GM12875 (cell line): ENCODE results near the gene GLB1L.

Experiments used
- H3K4me3 ChIP-seq: one replicate; pipeline ENCODE4 v1.5.1; 2011; ENCODE audit warnings: low read depth, low read length, control low read depth
- CTCF ChIP-seq: IDR thresholded peaks from 2 replicates; pipeline ENCODE4 v1.5.1; 2011; ENCODE audit warnings: low read depth, mild to moderate bottlenecking, control low read depth, inconsistent platforms, low read length, moderate library complexity, borderline replicate concordance; ENCODE audit not compliant: insufficient read depth

GLB1L gene

GRCh38 chr2:219219784-219220532, 25.3 kb downstream of the GLB1L start:
- TF ChIP-seq CTCF, result no peak
- H3K4me3 ChIP-seq, result no peak overlapping the region

- TF ChIP-seq CTCF, result no peak
- peak within 1 kb of the TSS; percentile 56 for H3K4me3 ChIP-seq
Measured at GRCh38 chr2:219218732-219219701, 26.2 kb downstream of the GLB1L start, which contains the start of gene ABCB6. Gene ABCB6 (minus strand): TSS chr2:219218958. CDS start chr2:219218673, 285 bp downstream.

- TF ChIP-seq CTCF, result no peak
- H3K4me3 ChIP-seq, result peak overlapping the region; percentile 56
Measured at GRCh38 chr2:219218217-219218731, 27.0 kb downstream of the GLB1L start.

GRCh38 chr2:219216535-219216915, 28.7 kb downstream of the GLB1L start:
- H3K4me3 ChIP-seq, result no peak overlapping the region
- TF ChIP-seq CTCF, result no peak

- TF ChIP-seq CTCF, result no peak
- H3K4me3 ChIP-seq, result no peak overlapping the region
Measured at GRCh38 chr2:219215871-219216534, 29.2 kb downstream of the GLB1L start.

GRCh38 chr2:219214786-219215185, 30.5 kb downstream of the GLB1L start:
- TF ChIP-seq CTCF, result no peak
- no peak overlapping the region for H3K4me3 ChIP-seq
